SK-N-SH treated with all-trans-retinoic acid at 6 μM for 48 hours (cell line): ENCODE data around the gene SUPT4H1.

Experiments used
- ATAC-seq: fragments of 200-7000 bp; cut with Tn5 transposase; 3 replicates; pipeline ENCODE4 v1.9.1; 2020; ENCODE audit warnings: mild to moderate bottlenecking, moderate library complexity
- ARNTL ChIP-seq: fragments of 450-650 bp; formaldehyde crosslinking; IDR thresholded peaks from 2 replicates; pipeline ENCODE4 v1.5.0; 2020; ENCODE audit warnings: low read depth, mild to moderate bottlenecking, moderate library complexity, borderline replicate concordance
- BACH2 ChIP-seq: fragments of 250-450 bp; sonication (Bioruptor Pico); IDR thresholded peaks from 2 replicates; pipeline ENCODE4 v1.9.0; 2021; ENCODE audit warnings: mild to moderate bottlenecking, borderline replicate concordance
- CREB5 ChIP-seq: fragments of 250-450 bp; sonication (Bioruptor Pico); IDR thresholded peaks from 2 replicates; pipeline ENCODE4 v1.5.1; 2020; ENCODE audit warnings: low read depth, mild to moderate bottlenecking, moderate library complexity
- CSDC2 ChIP-seq: fragments of 250-450 bp; sonication (Bioruptor Pico); IDR thresholded peaks from 2 replicates; pipeline ENCODE4 v1.5.0; 2020; ENCODE audit warnings: mild to moderate bottlenecking, moderate library complexity
- CSRNP3 ChIP-seq: fragments of 250-450 bp; sonication (Bioruptor Pico); IDR thresholded peaks from 2 replicates; pipeline ENCODE4 v1.5.1; 2021; ENCODE audit warnings: mild to moderate bottlenecking, moderate library complexity
- ESRRG ChIP-seq: fragments of 250-450 bp; sonication (Bioruptor Pico); IDR thresholded peaks from 2 replicates; pipeline ENCODE4 v1.6.1; 2021; ENCODE audit warnings: mild to moderate bottlenecking
- GLIS3 ChIP-seq: fragments of 250-450 bp; sonication (Bioruptor Pico); IDR thresholded peaks from 2 replicates; pipeline ENCODE4 v1.5.0; 2020; ENCODE audit warnings: mild to moderate bottlenecking, moderate library complexity
- ISL1 ChIP-seq: fragments of 250-450 bp; sonication (Bioruptor Pico); IDR thresholded peaks from 2 replicates; pipeline ENCODE4 v2.1.2; 2022; ENCODE audit warnings: mild to moderate bottlenecking, moderate library complexity
- OSR1 ChIP-seq: fragments of 250-450 bp; sonication (Bioruptor Pico); IDR thresholded peaks from 2 replicates; pipeline ENCODE4 v1.8.0; 2022; ENCODE audit warnings: moderate library complexity, mild to moderate bottlenecking, inconsistent platforms
- PATZ1 ChIP-seq: fragments of 250-450 bp; sonication (Bioruptor Pico); IDR thresholded peaks from 2 replicates; pipeline ENCODE4 v1.8.0; 2020; ENCODE audit warnings: mild to moderate bottlenecking, moderate library complexity, borderline replicate concordance
- POU6F1 ChIP-seq: fragments of 250-450 bp; sonication (Bioruptor Pico); IDR thresholded peaks from 2 replicates; pipeline ENCODE4 v1.8.0; 2021; ENCODE audit warnings: low read depth, mild to moderate bottlenecking, moderate library complexity, borderline replicate concordance
- PPARA ChIP-seq: fragments of 250-450 bp; sonication (Bioruptor Pico); IDR thresholded peaks from 2 replicates; pipeline ENCODE4 v1.5.0; 2020; ENCODE audit warnings: mild to moderate bottlenecking, borderline replicate concordance
- RARB ChIP-seq: fragments of 250-450 bp; sonication (Bioruptor Pico); IDR thresholded peaks from 2 replicates; pipeline ENCODE4 v1.8.0; 2021; ENCODE audit warnings: mild to moderate bottlenecking, moderate library complexity
- SNAI2 ChIP-seq: fragments of 250-450 bp; sonication (Bioruptor Pico); IDR thresholded peaks from 2 replicates; pipeline ENCODE4 v1.5.0; 2020; ENCODE audit warnings: mild to moderate bottlenecking, moderate library complexity
- TCF4 ChIP-seq: fragments of 250-450 bp; sonication (Bioruptor Pico); IDR thresholded peaks from 2 replicates; pipeline ENCODE4 v1.8.0; 2021; ENCODE audit warnings: mild to moderate bottlenecking, moderate library complexity, borderline replicate concordance
- TOX ChIP-seq: fragments of 250-450 bp; sonication (Bioruptor Pico); IDR thresholded peaks from 2 replicates; pipeline ENCODE4 v1.8.0; 2021; ENCODE audit warnings: mild to moderate bottlenecking, moderate library complexity, borderline replicate concordance
- TSHZ2 ChIP-seq: fragments of 250-450 bp; sonication (Bioruptor Pico); IDR thresholded peaks from 2 replicates; pipeline ENCODE4 v1.5.0; 2020; ENCODE audit warnings: mild to moderate bottlenecking, moderate library complexity
- ZC3H10 ChIP-seq: fragments of 250-450 bp; sonication (Bioruptor Pico); IDR thresholded peaks from 2 replicates; pipeline ENCODE4 v1.5.1; 2021; ENCODE audit warnings: mild to moderate bottlenecking, moderate library complexity
- ZFP3 ChIP-seq: fragments of 250-450 bp; sonication (Bioruptor Pico); IDR thresholded peaks from 2 replicates; pipeline ENCODE4 v1.5.0; 2020; ENCODE audit warnings: mild to moderate bottlenecking, moderate library complexity
- ZFP30 ChIP-seq: fragments of 450-650 bp; formaldehyde crosslinking; IDR thresholded peaks from 2 replicates; pipeline ENCODE4 v1.5.0; 2022; ENCODE audit warnings: mild to moderate bottlenecking, moderate library complexity
- ZNF565 ChIP-seq: fragments of 450-650 bp; formaldehyde crosslinking; conservative IDR thresholded peaks from 2 replicates; pipeline ENCODE4 v1.5.0; 2020; ENCODE audit warnings: low read depth, mild to moderate bottlenecking, moderate library complexity
- ZNF70 ChIP-seq: fragments of 450-650 bp; formaldehyde crosslinking; IDR thresholded peaks from 2 replicates; pipeline ENCODE4 v1.5.0; 2020; ENCODE audit warnings: mild to moderate bottlenecking, moderate library complexity
- ZNF8 ChIP-seq: fragments of 450-650 bp; formaldehyde crosslinking; IDR thresholded peaks from 2 replicates; pipeline ENCODE4 v1.5.0; 2020; ENCODE audit warnings: mild to moderate bottlenecking, moderate library complexity

Gene SUPT4H1

GRCh38 chr17:58373003-58373402, 21.0 kb upstream of the SUPT4H1 start (continued):
- no peak for TF ChIP-seq TCF4 (CRISPR knock-in tag)
- TF ChIP-seq, all 23 proteins: peak for 0

- TF ChIP-seq ZC3H10 (CRISPR knock-in tag), result no peak
- TF ChIP-seq PATZ1, result no peak
- no peak for TF ChIP-seq ZFP30 (CRISPR knock-in tag)
- no peak for TF ChIP-seq CSDC2
- no peak for TF ChIP-seq ISL1
- TF ChIP-seq RARB, result no peak
- no peak for TF ChIP-seq ZNF70 (CRISPR knock-in tag)
- TF ChIP-seq CSRNP3 (CRISPR knock-in tag), result no peak
- TF ChIP-seq ZFP3 (CRISPR knock-in tag), result no peak
- no peak for TF ChIP-seq TSHZ2
- no peak for TF ChIP-seq BACH2 (CRISPR knock-in tag)
- no peak for TF ChIP-seq SNAI2 (CRISPR knock-in tag)
- no peak for TF ChIP-seq OSR1
- no peak for TF ChIP-seq ESRRG (CRISPR knock-in tag)
- no peak for TF ChIP-seq GLIS3 (CRISPR knock-in tag)
- TF ChIP-seq TOX (CRISPR knock-in tag), result no peak
- no peak for ATAC-seq
Observed at GRCh38 chr17:58371300-58371950, 19.4 kb upstream of the SUPT4H1 start.

- no peak for ATAC-seq
- no peak for TF ChIP-seq ZNF8
- no peak for TF ChIP-seq GLIS3 (CRISPR knock-in tag)
- TF ChIP-seq ZNF565 (CRISPR knock-in tag), result no peak
- no peak for TF ChIP-seq PPARA (CRISPR knock-in tag)
- TF ChIP-seq ESRRG (CRISPR knock-in tag), result no peak
- TF ChIP-seq ZFP3 (CRISPR knock-in tag), result no peak
- TF ChIP-seq OSR1, result no peak
- no peak for TF ChIP-seq TOX (CRISPR knock-in tag)
- no peak for TF ChIP-seq ZNF70 (CRISPR knock-in tag)
- no peak for TF ChIP-seq TCF4 (CRISPR knock-in tag)
- TF ChIP-seq ARNTL, result no peak
- TF ChIP-seq ZFP30 (CRISPR knock-in tag), result no peak
- TF ChIP-seq CREB5 (CRISPR knock-in tag), result no peak
- no peak for TF ChIP-seq POU6F1 (CRISPR knock-in tag)
- TF ChIP-seq ISL1, result no peak
- no peak for TF ChIP-seq CSRNP3 (CRISPR knock-in tag)
- no peak for TF ChIP-seq PATZ1
Observed at GRCh38 chr17:58370716-58371115, 18.7 kb upstream of the SUPT4H1 start.
